K562 treated with DMSO at 1 percent for 4 hours (cell line): Measurements from ENCODE around the gene ERP44. TPM values are rescaled to one million over a fixed set of nuclear protein-coding genes. Genes with fewer than 3 reads are reported as not detected.

Experiments
- total RNA-seq: library from RNA; unstranded; fragments of 300-600 nt; gene quantifications from 2 replicates; pipeline ENCODE4 v1.2.3, GENCODE V29; 2022; ENCODE audit not compliant: insufficient read depth

ERP44 gene
- total RNA-seq: 16.4 and 21.6 TPM in 2 replicates

GRCh38 chr9:100098887-100099721 is at the start of gene ERP44, which contains the start of gene INVS:
TSS of gene ERP44 (minus strand) at chr9:100099000. CDS start at chr9:100098840, 160 bp downstream.
TSS of gene INVS (plus strand) at chr9:100099243. CDS start at chr9:100104522, 5,279 bp downstream.

Other genes with a start within 250 kb of the ERP44 start
- gene STX17, start 192.3 kb downstream of the ERP44 start, total RNA-seq: 7.4 and 8.0 TPM in 2 replicates
- 4.3 and 6.0 TPM in 2 replicates for gene INVS, start 243 bp upstream of the ERP44 start, total RNA-seq